K562 (cell line): ENCODE results near the gene ZFAND3. TPM values are rescaled to one million over a fixed set of nuclear protein-coding genes. Genes with fewer than 3 reads are reported as not detected.

Experiments
- ATAC-seq: fragments of 200-7000 bp; cut with Tn5 transposase; 3 replicates; pipeline ENCODE4 v1.9.1; 2020; ENCODE audit warnings: moderate library complexity
- BruUV-seq: library from RNA; stranded (reverse); fragments of 400-500 nt; replicated peaks from 2 replicates; lab custom pipeline; 2021; lab: Mats Ljungman, UMichigan
- CTCF ChIA-PET: fragments of 300-600 bp; formaldehyde crosslinking; extraction: SDS; loops from one replicate; lab custom pipeline; 2021; ENCODE audit warnings: low intra/inter-chr PET ratio; lab: Yijun Ruan, JAX
- POLR2A ChIA-PET: fragments of 300-600, 350-650 bp; sonication (Branson Sonifier 250); formaldehyde crosslinking; extraction: SDS; loops from one replicate; lab custom pipeline; 2021; ENCODE audit warnings: antibody characterized with exemption, inconsistent platforms; lab: Yijun Ruan, JAX
- DNase-seq, 4 experiments: peaks; one replicate each; pipeline versions ENCODE4 v3.0.0 to v3.0.0-alpha.2; 2011 to 2018; ENCODE audit warnings: low spot score in 3 of 4, mixed read lengths in 3 of 4; ENCODE audit errors: extremely low read depth in 1 of 4
- FAIRE-seq: peaks from 2 replicates; lab custom pipeline; 2011; peaks lifted over from hg19 to GRCh38; lab: Jason Lieb, UNC
- H2AFZ ChIP-seq: 2 replicates; pipeline ENCODE4 v1.6.0; 2011; ENCODE audit warnings: low read depth, low read length, control low read depth, inconsistent platforms
- H3K27ac ChIP-seq: fragments of 200-600 bp; 3 replicates; pipeline ENCODE4 v1.8.0; 2011; ENCODE audit warnings: low read depth, mild to moderate bottlenecking, control low read depth, inconsistent platforms, low read length, moderate library complexity, mixed read lengths; ENCODE audit errors: extremely low read depth
- H3K27me3 ChIP-seq, 2 experiments: fragments of 300-600 bp in 1 of 2; 2 replicates in 1 of 2; 3 replicates in 1 of 2; pipeline versions ENCODE4 v1.6.0 to v1.8.0; 2011; ENCODE audit warnings: inconsistent platforms in 2 of 2, low read length in 2 of 2, mild to moderate bottlenecking in 1 of 2, mixed read lengths in 1 of 2, moderate library complexity in 1 of 2; ENCODE audit not compliant: control insufficient read depth in 2 of 2, insufficient read depth in 2 of 2
- H3K36me3 ChIP-seq: fragments of 300-600 bp; 3 replicates; pipeline ENCODE4 v1.8.0; 2011; ENCODE audit warnings: mild to moderate bottlenecking, low read length, inconsistent platforms; ENCODE audit not compliant: control insufficient read depth, insufficient read depth
- H3K4me1 ChIP-seq, 2 experiments: fragments of 200-600 bp in 1 of 2; replicated peaks in 1 of 2; 2 replicates in 1 of 2; 3 replicates in 1 of 2; pipeline versions ENCODE4 v1.5.1 to v1.8.0; 2011; ENCODE audit warnings: inconsistent platforms in 2 of 2, low read length in 2 of 2, mild to moderate bottlenecking in 1 of 2, mixed read lengths in 1 of 2, moderate library complexity in 1 of 2; ENCODE audit not compliant: control insufficient read depth in 2 of 2, insufficient read depth in 2 of 2
- H3K4me2 ChIP-seq: 2 replicates; pipeline ENCODE4 v1.6.1; 2011; ENCODE audit warnings: low read length, control low read depth, inconsistent platforms, mixed read lengths; ENCODE audit not compliant: insufficient read depth
- H3K4me3 ChIP-seq: fragments of 200-600 bp; sonication (generic), shearing (Covaris generic); 2 replicates; pipeline ENCODE4 v1.5.1; 2016; ENCODE audit warnings: control low read depth, inconsistent platforms
- H3K79me2 ChIP-seq: fragments of 200-600 bp; 3 replicates; pipeline ENCODE4 v1.8.0; 2011; ENCODE audit warnings: low read length, inconsistent platforms; ENCODE audit not compliant: control insufficient read depth, insufficient read depth
- H3K9ac ChIP-seq, 2 experiments: 2 replicates each; pipeline versions ENCODE4 v1.6.0 to v1.6.1; 2011; ENCODE audit warnings: low read depth in 2 of 2, low read length in 2 of 2, control low read depth in 1 of 2, inconsistent platforms in 1 of 2, mild to moderate bottlenecking in 1 of 2, mixed read lengths in 1 of 2; ENCODE audit not compliant: insufficient read depth in 1 of 2
- H3K9me1 ChIP-seq: one replicate; pipeline ENCODE4 v1.6.0; 2011; ENCODE audit warnings: inconsistent platforms, mild to moderate bottlenecking, low read length, moderate library complexity; ENCODE audit not compliant: control insufficient read depth, insufficient read depth
- H3K9me3 ChIP-seq: replicated peaks from 2 replicates; pipeline ENCODE4 v1.5.1; 2011; ENCODE audit warnings: low read depth, low read length, inconsistent platforms; ENCODE audit not compliant: control insufficient read depth, insufficient read depth
- H4K20me1 ChIP-seq: replicated peaks from 2 replicates; pipeline ENCODE4 v1.6.1; 2011; ENCODE audit warnings: low read length, inconsistent platforms, mixed read lengths; ENCODE audit not compliant: control insufficient read depth, insufficient read depth
- EGR1 ChIP-seq: fragments of 450-650 bp; conservative IDR thresholded peaks from 2 replicates; pipeline ENCODE4 v1.6.1; 2017; ENCODE audit warnings: mild to moderate bottlenecking
- PKNOX1 ChIP-seq: fragments of 450-650 bp; IDR thresholded peaks from 2 replicates; pipeline ENCODE4 v1.6.1; 2016
- RERE ChIP-seq: sonication (generic); formaldehyde crosslinking; IDR thresholded peaks from 2 replicates; pipeline ENCODE4 v1.8.0; 2023; ENCODE audit warnings: missing genetic modification reagents, mild to moderate bottlenecking, borderline replicate concordance
- STAT5B ChIP-seq: fragments of 250-450 bp; sonication (Bioruptor Pico); IDR thresholded peaks from 2 replicates; pipeline ENCODE4 v1.8.0; 2021; ENCODE audit warnings: mild to moderate bottlenecking, inconsistent platforms
- ZNF23 ChIP-seq: fragments of 250-450 bp; sonication (Bioruptor Pico); IDR thresholded peaks from 2 replicates; pipeline ENCODE4 v1.4.0; 2020; ENCODE audit warnings: mild to moderate bottlenecking
- ZNF583 ChIP-seq: fragments of 250-450 bp; sonication (Bioruptor Pico); IDR thresholded peaks from 2 replicates; pipeline ENCODE4 v1.4.0; 2020
- WGBS: fragments of 100-300 bp; shearing (Covaris generic); methylation state at CpG from one replicate; pipeline ENCODE4 v1.1.6; 2016; ENCODE audit warnings: low coverage, mixed read lengths; ENCODE audit not compliant: insufficient coverage; ENCODE audit errors: missing lambda C conversion rate; 5-methylcytosine and 5-hydroxymethylcytosine counted together
- in situ Hi-C: fragments of 300-500 bp; cut with MboI; formaldehyde crosslinking; loops from 4 replicates; pipeline ENCODE4 v1.15.0; 2018; ENCODE audit warnings: inconsistent platforms, mixed read lengths
- intact Hi-C: fragments of 100-400 bp; cut with micrococcal nuclease; formaldehyde crosslinking; loops from 2 replicates; pipeline ENCODE4 v1.14.2; 2022
- polyA plus RNA-seq, 8 experiments: library from polyadenylated mRNA; depleted of rRNA in 4 of 8; stranded (reverse) in 5 of 8; unstranded in 3 of 8; fragments of >200 nt; fragmentation: Nextera tagmentation in 2 of 8; fragmentation: Illumina TruSeq in 1 of 8; extraction: Ambion mirVana in 2 of 8; extraction: Trizol in 1 of 8; gene quantifications; 2 replicates each; pipeline versions ENCODE4 v1.2.1 to v1.2.3, GENCODE V29; 2011 to 2014; ENCODE audit warnings: inconsistent platforms in 1 of 8, missing spikeins in 1 of 8
- total RNA-seq, 7 experiments: library from RNA; depleted of rRNA in 6 of 7; stranded (reverse); fragments of >200 nt in 6 of 7; fragmentation: Illumina TruSeq in 2 of 7; extraction: Trizol in 2 of 7; gene quantifications; 2 replicates each; pipeline versions ENCODE4 v1.2.1 to v1.2.3, GENCODE V29; 2011 to 2021; ENCODE audit warnings: low replicate concordance in 1 of 7

Gene ZFAND3
- total and polyA plus RNA-seq, 9 of the 15 experiments (the other 6 are each of a cell fraction or from before 2014, with no cell fraction given), result 0.81 to 26.6 (median 11.8) TPM

- in situ Hi-C loops, result no loop called here
- ChIA-PET POLR2A (interaction anchor here (0.6 to 3.7 kb wide), 5 partner anchors 16 to 892 kb away, joined by 3 to 13 read pairs (median 3); no protein-coding TSS in a partner anchor), CTCF (no interaction called here)
- Histone ChIP-seq H2AFZ (no peak overlapping the region), H3K9ac (no peak overlapping the region), H3K4me2 (no peak overlapping the region), H3K36me3 (no peaks in the 10 kb centered on the region), H4K20me1 (peaks cover 16% of the 10 kb centered on the region), H3K27me3 (peaks cover 36 to 61% of the 10 kb centered on the region in 2 experiments), H3K27ac (no peak overlapping the region), H3K79me2 (no peaks in the 10 kb centered on the region), H3K9me3 (no peaks in the 10 kb centered on the region), H3K9me1 (no peaks in the 10 kb centered on the region), H3K4me1 (no peaks in the 10 kb centered on the region), H3K4me3 (no peak overlapping the region)
- ATAC-seq (peak; percentile 34; the same call in 1 of the 3 replicates), FAIRE-seq (no peak), DNase-seq (no peak)
- WGBS, result 7% methylated on average over 14 of the region's 14 CpGs
- BruUV-seq, result no TSS peak
- TF ChIP-seq ZNF583 (CRISPR knock-in tag), result no peak
- no peak for TF ChIP-seq STAT5B (CRISPR knock-in tag)
- no peak for TF ChIP-seq PKNOX1
- TF ChIP-seq EGR1, result no peak
- TF ChIP-seq ZNF23, result no peak
- TF ChIP-seq RERE (CRISPR knock-in tag), result no peak
- intact Hi-C loops, result no loop called here
Observed at GRCh38 chr6:38188677-38189335, 369.3 kb downstream of the ZFAND3 start.
